HepG2 (cell line): ENCODE measurements around the gene GATA3. TPM values are rescaled to one million over a fixed set of nuclear protein-coding genes. Genes with fewer than 3 reads are reported as not detected.

Experiments used
- ATAC-seq: fragments of 200-7000 bp; cut with Tn5 transposase; 3 replicates; pipeline ENCODE4 v1.9.1; 2020; ENCODE audit warnings: mild to moderate bottlenecking, moderate library complexity
- BruUV-seq: library from RNA; stranded (reverse); fragments of 400-500 nt; replicated peaks from 2 replicates; lab custom pipeline; 2021; lab: Mats Ljungman, UMichigan
- CTCF ChIA-PET: fragments of 300-600 bp; formaldehyde crosslinking; extraction: SDS; loops from one replicate; lab custom pipeline; 2021; ENCODE audit warnings: low total read pairs, inconsistent platforms, low intra/inter-chr PET ratio; lab: Yijun Ruan, JAX
- POLR2A ChIA-PET: fragments of 350-600 bp; sonication (Branson Sonifier 250); formaldehyde crosslinking; loops from one replicate; lab custom pipeline; 2020; ENCODE audit warnings: antibody characterized with exemption, inconsistent platforms; lab: Yijun Ruan, JAX
- DNase-seq: peaks from one replicate; pipeline ENCODE4 v3.0.0-alpha.2; 2015; ENCODE audit warnings: low spot score
- FAIRE-seq: peaks from 3 replicates; lab custom pipeline; 2011; peaks lifted over from hg19 to GRCh38; lab: Jason Lieb, UNC
- H2AFZ ChIP-seq: one replicate; pipeline ENCODE4 v1.6.1; 2011; ENCODE audit warnings: low read length, inconsistent platforms
- H3K27ac ChIP-seq: fragments of 300-600 bp; 3 replicates; pipeline ENCODE4 v1.8.0; 2011; ENCODE audit warnings: mixed run types, mild to moderate bottlenecking, mixed read lengths, low read length, inconsistent platforms; ENCODE audit not compliant: insufficient read depth; ENCODE audit errors: extremely low read length
- H3K27me3 ChIP-seq, 2 experiments: fragments of 200-600 bp in 1 of 2; 2 replicates in 1 of 2; 3 replicates in 1 of 2; pipeline versions ENCODE4 v1.6.0 to v1.8.0; 2011; ENCODE audit warnings: low read length in 2 of 2, mild to moderate bottlenecking in 2 of 2, moderate library complexity in 2 of 2, inconsistent platforms in 1 of 2; ENCODE audit not compliant: insufficient read depth in 2 of 2, control insufficient read depth in 1 of 2
- H3K36me3 ChIP-seq, 2 experiments: fragments of 200-600 bp in 1 of 2; replicated peaks in 1 of 2; 2 replicates in 1 of 2; 3 replicates in 1 of 2; pipeline versions ENCODE4 v1.5.1 to v1.8.0; 2011; ENCODE audit warnings: low read length in 2 of 2, inconsistent platforms in 1 of 2; ENCODE audit not compliant: insufficient read depth in 2 of 2, control insufficient read depth in 1 of 2
- H3K4me1 ChIP-seq: 2 replicates; pipeline ENCODE4 v1.5.1; 2012; ENCODE audit warnings: low read length, inconsistent platforms; ENCODE audit not compliant: insufficient read depth
- H3K4me2 ChIP-seq: 2 replicates; pipeline ENCODE4 v1.6.0; 2011; ENCODE audit warnings: low read depth, low read length, inconsistent platforms
- H3K4me3 ChIP-seq, 3 experiments: fragments of 200-600 bp in 1 of 3; sonication (generic), shearing (Covaris generic) in 1 of 3; replicated peaks in 1 of 3; 2 replicates each; pipeline ENCODE4 v1.5.1; 2011 to 2016; ENCODE audit warnings: low read length in 3 of 3, inconsistent platforms in 2 of 3, low read depth in 2 of 3, mild to moderate bottlenecking in 2 of 3, control low read depth in 1 of 3, mixed read lengths in 1 of 3; ENCODE audit not compliant: insufficient read depth in 1 of 3
- H3K79me2 ChIP-seq: one replicate; pipeline ENCODE4 v1.6.1; 2011; ENCODE audit warnings: low read length, inconsistent platforms; ENCODE audit not compliant: insufficient read depth
- H3K9ac ChIP-seq: 2 replicates; pipeline ENCODE4 v1.6.0; 2011; ENCODE audit warnings: mild to moderate bottlenecking, low read depth, low read length, inconsistent platforms; ENCODE audit not compliant: insufficient read depth
- H3K9me3 ChIP-seq: 2 replicates; pipeline ENCODE4 v1.5.1; 2012; ENCODE audit warnings: mild to moderate bottlenecking, low read length
- H4K20me1 ChIP-seq: 2 replicates; pipeline ENCODE4 v1.6.0; 2011; ENCODE audit warnings: inconsistent platforms, mild to moderate bottlenecking, low read length, moderate library complexity; ENCODE audit not compliant: insufficient read depth
- ATF6 ChIP-seq: sonication (generic); formaldehyde crosslinking; conservative IDR thresholded peaks from 2 replicates; pipeline ENCODE4 v1.4.0; 2020; ENCODE audit warnings: missing genetic modification reagents
- KDM5A ChIP-seq: fragments of 200-600 bp; sonication (generic); IDR thresholded peaks from 2 replicates; pipeline ENCODE4 v1.7.0; 2018; ENCODE audit warnings: antibody characterized with exemption, mild to moderate bottlenecking, low read length, borderline replicate concordance
- MAFK ChIP-seq, 2 experiments: IDR thresholded peaks in 1 of 2; conservative IDR thresholded peaks in 1 of 2; 2 replicates each; pipeline ENCODE4 v1.6.1; 2011; ENCODE audit warnings: improper control_type of control experiment in 2 of 2, low read length in 2 of 2
- MED13 ChIP-seq: sonication (generic); formaldehyde crosslinking; IDR thresholded peaks from 2 replicates; pipeline ENCODE4 v1.5.0; 2020; ENCODE audit warnings: missing genetic modification reagents
- MXD1 ChIP-seq: sonication (generic); formaldehyde crosslinking; IDR thresholded peaks from 2 replicates; pipeline ENCODE4 v1.4.0; 2020; ENCODE audit warnings: mild to moderate bottlenecking, missing genetic modification reagents
- STAT5B ChIP-seq: sonication (generic); formaldehyde crosslinking; IDR thresholded peaks from 2 replicates; pipeline ENCODE4 v1.4.0; 2020; ENCODE audit warnings: missing genetic modification reagents
- ZFP41 ChIP-seq: sonication (generic); formaldehyde crosslinking; IDR thresholded peaks from 2 replicates; pipeline ENCODE4 v1.4.0; 2020; ENCODE audit warnings: mild to moderate bottlenecking, missing genetic modification reagents, borderline replicate concordance
- ZNF331 ChIP-seq: sonication (generic); formaldehyde crosslinking; IDR thresholded peaks from 2 replicates; pipeline ENCODE4 v1.4.0; 2020; ENCODE audit warnings: missing genetic modification reagents
- ZNF562 ChIP-seq: sonication (generic); formaldehyde crosslinking; IDR thresholded peaks from 2 replicates; pipeline ENCODE4 v1.8.0; 2022; ENCODE audit warnings: missing genetic modification reagents, borderline replicate concordance
- ZNF780A ChIP-seq: sonication (generic); formaldehyde crosslinking; IDR thresholded peaks from 2 replicates; pipeline ENCODE4 v1.8.0; 2022; ENCODE audit warnings: mild to moderate bottlenecking, missing genetic modification reagents, moderate library complexity
- WGBS: methylation state at CpG from one replicate; pipeline ENCODE4 v1.1.6; 2017; ENCODE audit warnings: low lambda C conversion rate; 5-methylcytosine and 5-hydroxymethylcytosine counted together
- in situ Hi-C: cut with HindIII; loops from 2 replicates; pipeline ENCODE4 v1.10.0; 2017; ENCODE audit warnings: low pct_unique_long_range_greater_than_20kb; ENCODE audit not compliant: extremely low pct_ligation_motif_present
- intact Hi-C: fragments of 100-400 bp; cut with micrococcal nuclease; formaldehyde crosslinking; loops from one replicate; pipeline ENCODE4 v1.10.0; 2022; ENCODE audit not compliant: unreplicated experiment
- polyA plus RNA-seq, 8 experiments: library from polyadenylated mRNA; depleted of rRNA in 3 of 8; stranded (reverse) in 7 of 8; unstranded in 1 of 8; fragments of >200 nt; fragmentation: Illumina TruSeq in 4 of 8; extraction: Trizol in 4 of 8; gene quantifications; 2 replicates each; pipeline versions ENCODE4 v1.2.1 to v1.2.3, GENCODE V29; 2011 to 2016; ENCODE audit warnings: low read depth in 4 of 8, missing spikeins in 1 of 8, mixed read lengths in 1 of 8; ENCODE audit not compliant: insufficient read depth in 1 of 8
- total RNA-seq, 5 experiments: library from RNA; depleted of rRNA; stranded (reverse); fragments of >200 nt; fragmentation: Illumina TruSeq; extraction: Trizol; gene quantifications; 2 replicates each; pipeline ENCODE4 v1.2.3, GENCODE V29; 2016; ENCODE audit warnings: low read depth in 1 of 5

The GATA3 gene
- total and polyA plus RNA-seq, 2 of the 13 experiments (the other 11 are each of a cell fraction or from before 2014, with no cell fraction given) = not detected

DNA sequence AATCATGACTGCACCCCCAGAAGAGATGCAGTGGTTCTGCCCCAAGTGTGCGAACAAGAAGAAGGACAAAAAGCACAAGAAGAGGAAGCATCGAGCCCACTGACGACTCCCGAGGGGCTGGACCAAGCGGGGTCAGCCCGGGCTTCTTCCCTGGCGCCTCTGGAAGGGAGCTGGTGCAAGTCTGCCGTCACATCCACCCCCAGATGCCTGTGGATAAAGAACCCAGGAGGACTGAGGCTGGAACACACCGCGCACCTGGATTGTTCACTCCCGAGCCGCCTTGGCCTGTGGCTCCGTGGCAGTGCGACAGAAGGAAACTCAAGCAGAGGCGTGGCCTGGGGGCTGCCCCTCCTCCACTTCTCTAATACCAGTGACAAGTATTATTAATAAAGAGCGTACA is 39.8 kb upstream of the GATA3 start (continued):
- TF ChIP-seq MXD1 (CRISPR knock-in tag) = no peak

- no peak overlapping the region for H3K4me3 ChIP-seq
- H3K4me1 ChIP-seq = peaks cover 8% of the 10 kb centered on the region
- POLR2A ChIA-PET = no interaction called here
- 0 out of 5 replicates have a peak, but pooled peaks cover 0 to 2% of the 10 kb centered on the region in 2 experiments for H3K27me3 ChIP-seq
- H3K4me2 ChIP-seq = no peak overlapping the region
- CTCF ChIA-PET = no interaction called here
- DNase-seq = no peak
- H3K9ac ChIP-seq = no peak overlapping the region
- no peaks in the 10 kb centered on the region for H3K9me3 ChIP-seq
- H3K36me3 ChIP-seq = peaks cover 0 to 6% of the 10 kb centered on the region in 2 experiments; a peak in 2 of 5 replicates
- H4K20me1 ChIP-seq = no peaks in the 10 kb centered on the region
- H3K79me2 ChIP-seq = no peaks in the 10 kb centered on the region
- WGBS = 90% methylated on average over 6 of the region's 6 CpGs
- in situ Hi-C loops (no loop called here), intact Hi-C loops (no loop called here)
- no peak overlapping the region for H2AFZ ChIP-seq
- TF ChIP-seq STAT5B (CRISPR knock-in tag) (no peak), MAFK (conservative IDR thresholded peaks at IDR 0.05 in 1 of 2, IDR thresholded peaks at IDR 0.05 in 1 of 2; ENCODE audit: low read length in 2 of 2) (peak; percentile 24 to 34; a peak in 2 of 4 replicates)
- no peak for ATAC-seq
- TSS peak; percentile 26 for BruUV-seq
- FAIRE-seq = no peak
- no peak overlapping the region for H3K27ac ChIP-seq
These were observed 37.2 kb upstream of the GATA3 start for GRCh38 chr10:8017277-8017676.

- intact Hi-C loops = no loop called here
- in situ Hi-C loops = no loop called here
- ATAC-seq (no peak), FAIRE-seq (no peak), DNase-seq (no peak)
- POLR2A ChIA-PET = no interaction called here
- no peak overlapping the region for H3K9ac ChIP-seq
- H3K36me3 ChIP-seq = no peaks in the 10 kb centered on the region
- no peak overlapping the region for H3K4me2 ChIP-seq
- BruUV-seq = no TSS peak
- TF ChIP-seq ZNF562 (CRISPR knock-in tag) (no peak), ATF6 (CRISPR knock-in tag) (no peak), KDM5A (no peak), ZFP41 (CRISPR knock-in tag) (no peak), ZNF331 (CRISPR knock-in tag) (no peak), ZNF780A (CRISPR knock-in tag) (no peak), MED13 (CRISPR knock-in tag) (no peak)
- peaks cover 14% of the 10 kb centered on the region for H3K4me1 ChIP-seq
- no peaks in the 10 kb centered on the region for H4K20me1 ChIP-seq
- 29% methylated on average over 4 of the region's 4 CpGs for WGBS
- H3K27me3 ChIP-seq = peaks cover 0 to 12% of the 10 kb centered on the region in 2 experiments; a peak in 3 of 5 replicates
- CTCF ChIA-PET = no interaction called here
- H3K4me3 ChIP-seq = no peak overlapping the region
- H3K79me2 ChIP-seq = no peaks in the 10 kb centered on the region
- no peak overlapping the region for H3K27ac ChIP-seq
- H3K9me3 ChIP-seq = no peaks in the 10 kb centered on the region
- no peak overlapping the region for H2AFZ ChIP-seq
These were observed 31.2 kb upstream of the GATA3 start for GRCh38 chr10:8023321-8023720.
